D721Med (cell line): ENCODE measurements around the gene NEDD4L.
A peak's percentile ranks its signal among the peaks of the same experiment; 100 is the strongest.

ENCODE experiments used
- DNase-seq: peaks from one replicate; pipeline ENCODE4 v3.0.0; 2011; ENCODE audit warnings: low spot score; ENCODE audit not compliant: insufficient read length
- FAIRE-seq: peaks from 2 replicates; lab custom pipeline; 2011; peaks lifted over from hg19 to GRCh38; lab: Jason Lieb, UNC
- TF ChIP-seq, protein P1 (sequence below): IDR thresholded peaks from 2 replicates; pipeline ENCODE4 v1.5.1; 2012; ENCODE audit warnings: mild to moderate bottlenecking, control low read depth; ENCODE audit not compliant: insufficient read depth; ENCODE audit errors: missing control alignments

The NEDD4L gene

DNA sequence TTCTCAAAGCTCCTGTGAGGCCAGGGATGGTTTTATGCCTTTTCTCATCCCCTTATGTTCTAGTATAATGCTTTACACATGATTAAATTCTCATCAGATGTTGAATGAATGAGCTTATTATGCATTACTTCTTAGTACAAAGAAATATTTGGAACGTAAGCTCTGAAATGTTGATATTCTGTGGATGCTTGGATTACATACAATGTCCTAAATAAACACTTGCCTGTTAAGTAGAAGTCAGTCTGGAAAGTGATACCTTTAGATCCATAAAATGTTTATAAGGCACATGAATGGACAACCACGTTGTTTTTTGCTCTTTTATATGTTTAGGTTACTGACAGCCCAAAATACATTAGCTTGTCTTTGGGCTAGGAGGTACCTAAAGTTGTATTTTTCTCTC, 248.6 kb downstream of the NEDD4L start:
- FAIRE-seq = peak; percentile 99
- DNase-seq = no peak
- TF ChIP-seq, protein P1, sequence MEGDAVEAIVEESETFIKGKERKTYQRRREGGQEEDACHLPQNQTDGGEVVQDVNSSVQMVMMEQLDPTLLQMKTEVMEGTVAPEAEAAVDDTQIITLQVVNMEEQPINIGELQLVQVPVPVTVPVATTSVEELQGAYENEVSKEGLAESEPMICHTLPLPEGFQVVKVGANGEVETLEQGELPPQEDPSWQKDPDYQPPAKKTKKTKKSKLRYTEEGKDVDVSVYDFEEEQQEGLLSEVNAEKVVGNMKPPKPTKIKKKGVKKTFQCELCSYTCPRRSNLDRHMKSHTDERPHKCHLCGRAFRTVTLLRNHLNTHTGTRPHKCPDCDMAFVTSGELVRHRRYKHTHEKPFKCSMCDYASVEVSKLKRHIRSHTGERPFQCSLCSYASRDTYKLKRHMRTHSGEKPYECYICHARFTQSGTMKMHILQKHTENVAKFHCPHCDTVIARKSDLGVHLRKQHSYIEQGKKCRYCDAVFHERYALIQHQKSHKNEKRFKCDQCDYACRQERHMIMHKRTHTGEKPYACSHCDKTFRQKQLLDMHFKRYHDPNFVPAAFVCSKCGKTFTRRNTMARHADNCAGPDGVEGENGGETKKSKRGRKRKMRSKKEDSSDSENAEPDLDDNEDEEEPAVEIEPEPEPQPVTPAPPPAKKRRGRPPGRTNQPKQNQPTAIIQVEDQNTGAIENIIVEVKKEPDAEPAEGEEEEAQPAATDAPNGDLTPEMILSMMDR = no peak

DNA sequence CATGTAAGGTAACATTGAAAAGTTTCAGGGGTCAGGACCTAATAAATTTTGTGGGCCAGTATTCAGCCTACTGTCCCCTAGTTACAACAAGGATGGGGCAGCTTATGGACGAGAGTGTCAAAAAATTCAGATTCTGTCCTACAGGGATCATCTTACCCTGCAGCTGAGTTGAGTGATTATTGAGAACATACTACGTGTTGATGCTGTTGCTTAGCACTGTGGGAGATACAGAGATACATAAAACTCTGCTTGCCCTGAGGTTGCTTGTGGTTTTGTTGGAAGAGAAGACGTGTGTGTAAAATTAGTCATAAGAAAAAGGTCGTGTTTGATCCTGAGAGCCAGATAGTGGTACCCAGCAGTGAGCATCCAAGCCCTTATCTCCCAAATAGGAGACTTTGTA, 253.2 kb downstream of the NEDD4L start:
- no peak for FAIRE-seq
- TF ChIP-seq, protein P1 = no peak
- no peak for DNase-seq

DNA sequence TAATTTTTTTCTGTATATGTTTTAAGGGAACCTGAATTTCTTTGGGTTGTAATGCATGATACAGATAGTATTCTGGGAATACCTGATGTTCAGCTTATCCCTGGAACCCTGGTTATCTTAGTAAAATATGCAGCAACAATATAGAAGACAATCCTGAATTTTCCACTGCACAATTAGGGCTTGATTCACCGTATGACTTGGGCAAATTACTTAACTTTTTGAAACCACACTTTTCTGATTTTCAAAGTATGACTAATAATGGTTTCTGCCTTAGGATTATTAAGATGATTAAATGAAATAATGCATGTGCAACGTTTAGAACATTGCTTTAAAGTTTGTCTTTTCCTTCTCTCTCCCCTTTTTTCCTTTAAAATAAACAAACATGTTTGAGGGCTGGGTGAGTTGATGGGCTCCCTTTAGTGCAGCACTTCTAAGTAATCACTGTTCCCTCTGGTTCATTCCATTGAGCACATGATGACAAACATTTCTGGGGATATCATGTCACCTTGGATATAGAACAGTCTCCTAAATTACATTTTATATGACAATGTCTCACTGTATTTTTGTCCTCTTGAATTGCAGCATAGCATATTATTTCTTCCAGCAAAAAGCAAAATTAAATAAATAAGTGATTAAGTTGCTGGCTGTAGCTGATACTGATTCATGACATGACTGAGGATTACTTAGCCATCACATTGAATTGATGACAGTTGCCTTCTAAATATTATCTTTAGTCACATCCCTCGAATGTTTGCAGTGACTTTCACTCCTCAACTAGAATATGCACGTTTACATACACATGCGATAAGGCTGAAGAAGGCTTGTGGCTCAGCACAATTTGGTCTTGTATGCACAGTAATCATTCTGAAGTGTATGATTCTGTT, 254.5 kb downstream of the NEDD4L start:
- TF ChIP-seq, protein P1 = no peak
- DNase-seq (no peak), FAIRE-seq (no peak)

DNA sequence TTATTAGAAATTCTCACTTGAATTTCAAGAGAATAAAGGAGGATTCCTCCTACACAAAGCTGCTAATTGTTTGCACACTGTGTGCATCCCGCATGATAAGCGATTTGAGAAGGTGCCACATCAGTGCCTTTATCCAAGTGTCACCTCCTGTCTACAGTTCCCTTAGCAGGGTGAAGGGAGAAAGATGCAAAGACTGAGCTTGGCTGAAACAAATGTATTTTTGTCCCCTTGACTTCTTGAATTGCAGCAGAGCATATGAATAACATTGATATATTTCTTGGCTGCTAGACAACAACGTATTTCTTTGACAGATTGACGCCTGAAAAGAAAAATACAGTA, 255.1 kb downstream of the NEDD4L start:
- DNase-seq = no peak
- TF ChIP-seq, protein P1 = no peak
- no peak for FAIRE-seq

DNA sequence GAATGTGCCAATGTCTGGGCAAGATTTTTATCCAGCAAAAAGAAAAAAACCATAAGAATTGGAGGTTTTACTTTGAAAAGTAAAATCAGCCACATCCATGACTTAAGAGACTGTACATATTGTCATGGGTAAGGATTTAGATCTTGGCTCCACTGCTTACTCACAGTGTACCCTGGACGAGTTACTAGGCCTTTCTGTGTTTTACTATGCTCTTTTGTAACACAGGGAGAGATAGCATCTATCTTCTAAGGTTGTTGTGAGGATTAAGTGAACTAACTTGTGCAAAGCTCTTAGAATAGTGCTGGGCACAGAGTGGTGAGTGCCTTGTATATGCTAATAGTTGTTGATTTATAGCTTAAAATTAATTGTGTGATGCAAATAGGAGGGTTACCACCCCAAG, 255.9 kb downstream of the NEDD4L start:
- DNase-seq = no peak
- TF ChIP-seq, protein P1 = no peak
- no peak for FAIRE-seq

DNA sequence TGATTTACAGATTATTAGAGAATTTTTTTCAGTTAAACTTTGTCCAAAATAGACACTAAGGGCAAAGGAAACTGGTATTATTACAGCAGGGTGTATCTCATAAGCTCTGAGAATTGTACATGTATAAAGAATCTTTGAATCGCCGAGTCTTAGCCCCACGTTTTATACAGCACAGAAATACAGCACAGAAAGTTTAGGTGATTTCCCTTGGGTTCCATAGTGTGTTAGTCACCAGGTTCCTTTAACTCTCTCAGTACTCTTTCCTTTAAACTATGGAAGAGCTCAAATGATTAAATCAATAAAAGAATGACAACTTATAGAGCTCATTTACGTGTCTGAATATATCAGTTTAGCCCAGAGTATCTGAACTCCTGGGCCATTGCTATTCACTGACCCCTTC, 256.8 kb downstream of the NEDD4L start:
- TF ChIP-seq, protein P1 = no peak
- FAIRE-seq (no peak), DNase-seq (no peak)

DNA sequence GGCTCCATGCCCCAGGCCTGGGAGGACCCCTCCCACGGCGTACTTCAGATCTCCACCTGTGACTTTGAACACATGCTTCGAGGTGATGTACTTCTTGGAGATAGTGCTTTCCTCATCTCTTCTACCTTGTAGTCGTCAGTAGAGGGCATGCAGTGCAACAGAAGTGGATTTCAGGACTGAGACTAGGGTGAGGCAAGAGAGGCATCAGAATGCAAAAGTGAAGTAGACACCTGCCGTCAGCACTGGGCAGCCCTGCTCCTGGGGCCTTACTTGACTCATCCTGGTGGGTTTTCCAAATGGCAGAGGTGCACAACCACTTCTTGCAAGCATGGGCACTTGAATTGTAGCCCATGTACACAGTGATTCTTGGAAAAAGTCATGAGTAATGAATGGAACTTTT, 258.8 kb downstream of the NEDD4L start:
- DNase-seq = no peak
- FAIRE-seq = no peak
- TF ChIP-seq, protein P1 = no peak
